ENCODE data around the gene TAF13. TPM values are rescaled to one million over a fixed set of nuclear protein-coding genes. Genes with fewer than 3 reads are reported as not detected.

TAF13 gene
- total RNA-seq, 1 donor from 2014 or later = 22.4 TPM

GRCh38 chr1:109083923-109084322 lies 8.1 kb upstream of the TAF13 start:
- Mint-ChIP-seq H3K27me3 (ENCODE audit: low read depth) (no peaks in the 10 kb centered on the region), H3K4me1 (peaks cover 49% of the 10 kb centered on the region), H3K36me3 (ENCODE audit: low read depth) (peaks cover 2% of the 10 kb centered on the region), H3K27ac (ENCODE audit: unreplicated experiment) (peak overlapping the region; percentile 96), H3K4me3 (peak overlapping the region; percentile 82), H3K9me3 (no peaks in the 10 kb centered on the region)
- peak; percentile 22 for DNase-seq (ENCODE audit: low read depth, low spot score)
- TF ChIP-seq CTCF (conservative IDR thresholded peaks at IDR 0.05) = no peak

- H3K27ac Mint-ChIP-seq (ENCODE audit: unreplicated experiment) = peak overlapping the region; percentile 96
- H3K9me3 Mint-ChIP-seq = no peaks in the 10 kb centered on the region
- peaks cover 47% of the 10 kb centered on the region for H3K4me1 Mint-ChIP-seq
- peak overlapping the region; percentile 82 for H3K4me3 Mint-ChIP-seq
- no peak for DNase-seq (ENCODE audit: low read depth, low spot score)
- no peak for TF ChIP-seq CTCF (conservative IDR thresholded peaks at IDR 0.05)
- H3K27me3 Mint-ChIP-seq (ENCODE audit: low read depth) = no peaks in the 10 kb centered on the region
- H3K36me3 Mint-ChIP-seq (ENCODE audit: low read depth) = peaks cover 2% of the 10 kb centered on the region
These were observed 7.7 kb upstream of the TAF13 start for GRCh38 chr1:109083501-109083900.

GRCh38 chr1:109080441-109081082 lies 4.8 kb upstream of the TAF13 start:
- H3K27me3 Mint-ChIP-seq (ENCODE audit: low read depth) = no peaks in the 10 kb centered on the region
- H3K4me3 Mint-ChIP-seq = no peak overlapping the region
- H3K36me3 Mint-ChIP-seq (ENCODE audit: low read depth) = peaks cover 8% of the 10 kb centered on the region
- no peak for DNase-seq (ENCODE audit: low read depth, low spot score)
- peaks cover 3% of the 10 kb centered on the region for H3K9me3 Mint-ChIP-seq
- no peak overlapping the region for H3K27ac Mint-ChIP-seq (ENCODE audit: unreplicated experiment)
- no peak for TF ChIP-seq CTCF (conservative IDR thresholded peaks at IDR 0.05)
- peaks cover 54% of the 10 kb centered on the region for H3K4me1 Mint-ChIP-seq

- Mint-ChIP-seq H3K4me1 (peaks cover 53% of the 10 kb centered on the region), H3K27me3 (ENCODE audit: low read depth) (no peaks in the 10 kb centered on the region), H3K4me3 (no peak overlapping the region), H3K27ac (ENCODE audit: unreplicated experiment) (no peak overlapping the region), H3K36me3 (ENCODE audit: low read depth) (peaks cover 8% of the 10 kb centered on the region), H3K9me3 (peaks cover 3% of the 10 kb centered on the region)
- no peak for TF ChIP-seq CTCF (conservative IDR thresholded peaks at IDR 0.05)
- DNase-seq (ENCODE audit: low read depth, low spot score) = no peak
These were observed 3.4 kb upstream of the TAF13 start for GRCh38 chr1:109079240-109079622.

GRCh38 chr1:109078317-109078716 lies 2.5 kb upstream of the TAF13 start:
- peaks cover 3% of the 10 kb centered on the region for H3K9me3 Mint-ChIP-seq
- H3K4me3 Mint-ChIP-seq = no peak overlapping the region
- DNase-seq (ENCODE audit: low read depth, low spot score) = no peak
- H3K4me1 Mint-ChIP-seq = peaks cover 45% of the 10 kb centered on the region
- H3K27me3 Mint-ChIP-seq (ENCODE audit: low read depth) = no peaks in the 10 kb centered on the region
- H3K27ac Mint-ChIP-seq (ENCODE audit: unreplicated experiment) = no peak overlapping the region
- TF ChIP-seq CTCF (conservative IDR thresholded peaks at IDR 0.05) = no peak
- H3K36me3 Mint-ChIP-seq (ENCODE audit: low read depth) = peaks cover 8% of the 10 kb centered on the region
